K562 (cell line): ENCODE results near the gene PUSL1. TPM values are rescaled to one million over a fixed set of nuclear protein-coding genes. Genes with fewer than 3 reads are reported as not detected.

Experiments used
- CHD2 ChIP-seq: IDR thresholded peaks from 2 replicates; pipeline ENCODE4 v1.6.1; 2011; ENCODE audit warnings: low read depth, low read length
- DIDO1 ChIP-seq: fragments of 450-650 bp; IDR thresholded peaks from 2 replicates; pipeline ENCODE4 v1.6.1; 2016; ENCODE audit warnings: low read depth, missing biosample characterization, missing genetic modification characterization
- HDAC6 ChIP-seq: IDR thresholded peaks from 2 replicates; pipeline ENCODE4 v1.6.1; 2012; ENCODE audit warnings: low read depth, mild to moderate bottlenecking, control low read depth, inconsistent platforms, low read length, moderate library complexity
- HMGN3 ChIP-seq: IDR thresholded peaks from 2 replicates; pipeline ENCODE4 v1.6.1; 2011; ENCODE audit warnings: borderline replicate concordance, low read depth, mild to moderate bottlenecking, mixed read lengths, low read length; ENCODE audit not compliant: insufficient read length; ENCODE audit errors: extremely low read depth
- PHB2 ChIP-seq: fragments of 450-650 bp; IDR thresholded peaks from 2 replicates; pipeline ENCODE4 v1.6.1; 2017; ENCODE audit warnings: low read depth
- POU5F1 ChIP-seq: fragments of 150-350 bp; IDR thresholded peaks from 2 replicates; pipeline ENCODE4 v1.6.1; 2014; ENCODE audit warnings: borderline replicate concordance, low read length, low read depth, mild to moderate bottlenecking; ENCODE audit not compliant: partially characterized antibody
- RB1 ChIP-seq: fragments of 450-650 bp; IDR thresholded peaks from 2 replicates; pipeline ENCODE4 v1.6.1; 2017; ENCODE audit warnings: low read depth, mild to moderate bottlenecking
- SRSF1 ChIP-seq: fragments of 200-400 bp; formaldehyde crosslinking; IDR thresholded peaks from 2 replicates; pipeline ENCODE4 v1.6.1; 2017; ENCODE audit warnings: mild to moderate bottlenecking, low read depth, low read length, moderate library complexity
- TRIM28 ChIP-seq: fragments of 450-650 bp; IDR thresholded peaks from 2 replicates; pipeline ENCODE4 v1.6.1; 2017
- ZBTB8A ChIP-seq: fragments of 450-650 bp; IDR thresholded peaks from 2 replicates; pipeline ENCODE4 v1.6.1; 2018; ENCODE audit warnings: mild to moderate bottlenecking, moderate library complexity; ENCODE audit not compliant: partially characterized antibody
- ZNF124 ChIP-seq: sonication (generic); formaldehyde crosslinking; IDR thresholded peaks from 2 replicates; pipeline ENCODE4 v1.8.1; 2022; ENCODE audit warnings: missing genetic modification reagents
- ZNF282 ChIP-seq: sonication (generic); formaldehyde crosslinking; IDR thresholded peaks from 2 replicates; pipeline ENCODE4 v1.8.1; 2023; ENCODE audit warnings: missing genetic modification reagents
- polyA plus RNA-seq, 8 experiments: library from polyadenylated mRNA; depleted of rRNA in 4 of 8; stranded (reverse) in 5 of 8; unstranded in 3 of 8; fragments of >200 nt; fragmentation: Nextera tagmentation in 2 of 8; fragmentation: Illumina TruSeq in 1 of 8; extraction: Ambion mirVana in 2 of 8; extraction: Trizol in 1 of 8; gene quantifications; 2 replicates each; pipeline versions ENCODE4 v1.2.1 to v1.2.3, GENCODE V29; 2011 to 2014; ENCODE audit warnings: inconsistent platforms in 1 of 8, missing spikeins in 1 of 8
- total RNA-seq, 7 experiments: library from RNA; depleted of rRNA in 6 of 7; stranded (reverse); fragments of >200 nt in 6 of 7; fragmentation: Illumina TruSeq in 2 of 7; extraction: Trizol in 2 of 7; gene quantifications; 2 replicates each; pipeline versions ENCODE4 v1.2.1 to v1.2.3, GENCODE V29; 2011 to 2021; ENCODE audit warnings: low replicate concordance in 1 of 7
- TF ChIP-seq, protein P1 (sequence below), 3 experiments: fragments of 200-800 bp in 1 of 3; sonication (Bioruptor generic) in 1 of 3; sonication (generic) in 1 of 3; formaldehyde crosslinking in 1 of 3; IDR thresholded peaks; 2 replicates each; pipeline versions ENCODE4 v1.6.1 to v1.8.0; 2016 to 2022; ENCODE audit warnings: mild to moderate bottlenecking in 2 of 3, missing compliant biosample characterization in 2 of 3, missing genetic modification characterization in 2 of 3, missing genetic modification reagents in 1 of 3

Gene PUSL1
- total and polyA plus RNA-seq, 9 of the 15 experiments (the other 6 are each of a cell fraction or from before 2014, with no cell fraction given) = 0.62 to 86.9 (median 13.6) TPM

DNA sequence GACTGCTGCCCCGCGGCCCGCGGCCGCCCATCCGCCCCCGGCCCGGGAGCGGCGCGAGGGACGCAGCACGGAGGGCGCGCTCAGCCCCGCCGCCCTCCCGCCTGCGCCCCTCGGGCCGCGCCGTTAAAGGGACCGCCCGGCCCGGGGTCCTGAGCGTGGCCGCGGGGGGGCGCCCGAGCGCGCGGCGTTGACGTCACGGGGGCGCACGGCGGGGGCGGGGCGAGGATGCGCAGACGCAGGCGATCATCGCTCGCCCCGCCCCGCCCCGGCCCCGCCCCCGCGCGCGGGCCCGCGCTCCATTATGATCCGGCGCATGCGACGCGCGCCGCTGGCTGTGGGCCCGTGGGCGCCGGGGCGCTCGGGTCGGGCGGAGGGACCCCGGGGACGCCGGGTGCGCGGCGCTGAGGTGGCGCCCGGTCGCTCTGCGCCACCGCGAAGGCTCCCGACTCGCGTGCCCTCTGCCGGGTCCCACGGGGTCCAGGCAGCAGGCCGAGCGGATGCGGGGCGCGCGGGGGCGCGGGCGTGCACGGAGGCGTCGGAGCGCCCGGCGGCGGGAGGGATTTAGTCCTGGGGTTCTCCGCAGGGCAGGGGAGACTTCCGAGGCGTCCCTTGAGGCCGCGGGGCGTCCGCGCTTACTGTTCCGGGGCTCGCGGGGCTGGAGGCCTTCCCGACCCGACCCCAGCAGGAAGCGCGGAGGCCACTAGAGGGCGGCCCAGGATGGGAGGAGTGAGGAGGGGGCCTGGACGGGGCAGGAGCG lies 41.0 kb downstream of the PUSL1 start, which contains the start of gene DVL1 (continued):
- TF ChIP-seq POU5F1 = no peak
- TF ChIP-seq SRSF1 = no peak
- no peak for TF ChIP-seq ZNF124 (CRISPR knock-in tag)
- TF ChIP-seq HMGN3 = no peak
- TF ChIP-seq TRIM28 = no peak
- TF ChIP-seq, protein P1, sequence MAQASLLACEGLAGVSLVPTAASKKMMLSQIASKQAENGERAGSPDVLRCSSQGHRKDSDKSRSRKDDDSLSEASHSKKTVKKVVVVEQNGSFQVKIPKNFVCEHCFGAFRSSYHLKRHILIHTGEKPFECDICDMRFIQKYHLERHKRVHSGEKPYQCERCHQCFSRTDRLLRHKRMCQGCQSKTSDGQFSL (CRISPR knock-in tag; IDR thresholded peaks at IDR 0.05) = peak; percentile 93
- TF ChIP-seq, protein P1 (tag; IDR thresholded peaks at IDR 0.05) = peak in 1 of 2 experiments; percentile 47; a peak in 1 of 4 replicates
- no peak for TF ChIP-seq ZNF282
- no peak for TF ChIP-seq PHB2
- TF ChIP-seq ZBTB8A = no peak
- no peak for TF ChIP-seq DIDO1 (tag)
- no peak for TF ChIP-seq CHD2
- TF ChIP-seq RB1 = peak; percentile 86
- no peak for TF ChIP-seq HDAC6
- TF ChIP-seq, all 486 proteins: peak for 89
